LNCAP (cell line): ENCODE data around the gene NAV1.

ENCODE experiments used
- CTCF ChIP-seq: fragments of 450-650 bp; IDR thresholded peaks from 2 replicates; pipeline ENCODE4 v1.5.1; 2017; ENCODE audit warnings: mild to moderate bottlenecking

Gene NAV1

DNA sequence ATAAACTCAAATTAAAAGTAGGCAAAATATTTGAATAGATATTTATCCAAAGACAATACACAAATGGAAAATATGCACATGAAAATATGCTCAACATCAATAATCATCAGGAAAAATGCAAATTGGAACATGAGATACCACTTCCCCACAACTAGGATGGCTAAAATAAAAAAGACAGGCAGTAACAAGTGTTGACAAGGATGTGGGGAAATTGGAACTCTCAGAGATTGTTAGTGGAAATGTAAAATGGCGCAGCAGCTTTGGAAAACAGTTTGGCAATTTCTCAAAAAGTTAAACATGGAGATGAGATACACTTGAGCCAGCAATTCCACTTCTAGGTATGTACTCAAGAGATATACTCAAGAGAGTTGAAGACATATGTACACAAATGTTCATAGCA, 48.8 kb downstream of the NAV1 start:
- TF ChIP-seq CTCF, result no peak
